GM19468 (cell line): ENCODE results near the gene GULP1.

Experiments
- ATAC-seq: cut with Tn5 transposase; IDR thresholded peaks from one replicate; pipeline ENCODE4 v1.9.1; 2021; ENCODE audit warnings: mild to moderate bottlenecking, moderate library complexity, moderate number of reproducible peaks; ENCODE audit not compliant: unreplicated experiment; ENCODE audit errors: extremely low read depth

The GULP1 gene

DNA sequence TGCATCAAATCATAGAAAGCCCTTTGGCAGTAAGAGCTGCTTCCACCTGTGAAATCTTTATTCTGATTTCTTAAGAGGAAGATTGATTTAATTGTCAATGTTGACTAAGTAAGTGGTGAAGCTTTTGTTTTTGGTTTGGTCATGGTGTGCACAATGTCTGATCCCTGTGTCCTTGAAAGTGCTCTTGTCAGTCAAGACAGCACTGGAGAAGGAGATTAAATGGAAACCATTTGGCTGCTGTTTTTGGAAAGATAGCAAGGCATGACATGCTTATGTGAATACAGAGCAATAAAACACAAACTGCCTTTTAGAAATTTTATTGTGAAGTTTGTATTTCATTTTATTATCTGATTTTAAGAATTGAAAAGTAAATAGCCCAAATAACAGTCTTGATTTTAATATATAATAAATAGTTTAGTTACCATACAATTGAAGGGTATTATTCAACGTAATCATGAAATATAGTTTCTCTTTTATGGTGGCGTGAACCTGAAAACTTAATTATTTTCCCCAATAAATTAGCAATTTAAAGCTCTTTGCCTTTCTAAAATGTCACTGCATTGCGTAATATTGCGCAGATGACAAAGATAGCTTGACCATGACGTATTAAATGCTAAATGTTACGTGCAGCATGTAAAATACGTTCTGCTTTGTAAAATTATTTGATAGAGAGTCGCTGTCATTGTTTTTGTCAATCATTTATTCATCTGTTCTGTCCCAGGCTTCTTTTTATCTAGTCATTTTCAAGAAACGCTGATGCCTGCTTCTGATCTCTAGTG lies 69.0 kb downstream of the GULP1 start:
- no peak for ATAC-seq

DNA sequence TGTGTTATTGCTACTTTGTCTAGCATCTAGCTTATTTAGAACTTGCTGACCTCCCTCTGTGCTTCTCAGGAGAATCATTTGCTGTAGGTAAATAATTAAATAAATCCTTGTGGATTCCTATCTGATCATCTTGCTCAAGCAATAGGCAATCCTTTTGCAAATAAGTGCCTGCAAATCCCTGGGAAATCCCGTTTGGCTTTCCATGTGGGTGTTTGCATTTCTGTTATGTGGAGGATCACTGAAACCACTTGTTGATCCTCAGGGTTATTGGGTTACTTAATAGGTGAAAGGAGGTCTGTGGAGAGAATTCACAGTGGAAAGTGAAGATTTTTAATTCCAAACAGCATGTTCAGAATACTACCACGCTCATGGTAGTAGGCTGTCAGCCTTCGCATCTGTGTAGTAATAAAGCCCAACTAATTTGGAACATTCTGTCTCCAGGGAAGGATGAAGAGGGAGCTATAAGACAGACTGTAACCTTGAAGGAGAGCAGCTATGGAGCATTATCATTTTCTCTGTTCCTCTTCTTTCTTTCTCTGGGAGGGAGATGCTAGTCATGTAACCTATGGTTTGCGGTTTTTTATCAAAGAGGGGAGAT lies 72.5 kb downstream of the GULP1 start:
- no peak for ATAC-seq

DNA sequence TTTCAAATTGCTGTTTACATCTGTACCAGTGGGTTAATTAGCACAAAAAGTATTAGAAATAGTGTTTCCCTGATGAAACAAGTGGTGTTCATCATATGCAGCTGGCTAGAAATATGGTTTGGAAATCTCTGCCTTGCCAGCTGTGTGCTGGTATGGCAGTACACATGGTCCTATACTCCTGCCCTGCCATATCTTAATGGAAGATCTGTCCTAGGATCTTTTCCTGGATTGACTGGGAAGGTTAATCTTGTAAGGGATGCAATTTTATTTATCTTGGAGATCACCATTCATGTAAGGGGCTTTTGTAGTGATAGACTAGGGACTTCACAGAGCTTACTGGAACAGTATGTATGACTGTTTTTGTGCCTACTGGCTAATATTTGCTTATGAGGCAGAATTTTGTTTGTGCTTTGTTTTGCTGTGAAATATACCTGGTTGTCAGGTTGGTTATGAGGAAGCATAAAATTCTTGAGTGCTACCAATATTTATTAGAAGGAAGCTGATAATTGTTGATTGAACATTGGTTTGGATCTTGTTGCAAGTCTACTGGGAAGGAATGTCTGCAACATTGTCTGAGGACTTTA lies 73.5 kb downstream of the GULP1 start:
- ATAC-seq, result no peak

DNA sequence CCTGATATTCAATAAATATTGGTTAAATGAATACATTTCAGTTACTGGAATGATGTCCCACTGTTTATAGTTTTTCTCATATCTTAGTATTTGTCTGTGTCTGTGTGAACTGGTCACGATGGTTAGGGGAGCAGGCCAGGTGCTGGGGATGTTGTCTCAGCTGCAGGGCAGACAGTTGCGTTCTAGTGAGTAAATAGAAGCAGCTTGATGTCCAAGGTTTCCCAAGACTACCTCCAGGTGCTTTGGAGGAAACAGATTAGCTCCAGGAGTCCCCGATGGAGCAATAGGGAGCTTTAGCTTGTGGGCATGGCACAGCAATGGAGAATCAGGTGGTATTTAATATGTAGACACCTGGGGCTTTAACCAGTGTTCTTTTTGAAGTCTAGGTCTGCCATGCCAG lies 75.5 kb downstream of the GULP1 start:
- ATAC-seq, result no peak

- ATAC-seq, result peak; percentile 73
Measured at GRCh38 chr2:188369365-188369764, 77.7 kb downstream of the GULP1 start.

DNA sequence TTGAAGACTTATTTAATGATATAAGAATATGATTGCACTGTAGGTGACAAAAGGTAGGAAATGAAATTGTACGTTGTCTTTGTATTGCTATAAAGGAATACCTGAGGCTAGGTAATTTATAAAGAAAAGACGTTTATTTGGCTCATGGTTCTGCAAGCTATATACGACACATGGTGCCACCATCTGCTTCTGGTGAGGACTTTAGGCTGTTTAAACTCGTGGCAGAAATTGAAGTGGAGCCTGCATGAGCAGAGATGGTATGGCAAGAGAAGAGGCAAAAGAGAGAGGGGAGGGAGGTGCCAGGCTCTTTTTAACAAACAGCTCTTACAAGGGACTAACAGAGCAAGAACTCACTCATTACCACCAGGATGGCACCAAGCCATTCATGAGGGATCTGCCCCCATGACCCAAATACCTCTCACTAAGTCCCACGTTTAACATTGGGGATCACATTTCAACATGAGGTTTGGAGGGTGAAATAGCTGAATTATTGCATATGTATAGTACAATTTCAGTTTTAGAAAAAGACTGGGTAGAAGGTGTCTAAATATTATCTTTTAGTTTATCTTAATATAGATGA lies 86.8 kb downstream of the GULP1 start:
- ATAC-seq, result no peak

GRCh38 chr2:188379748-188380147 lies 88.1 kb downstream of the GULP1 start:
- ATAC-seq, result no peak

- ATAC-seq, result no peak
Measured at GRCh38 chr2:188380280-188380679, 88.6 kb downstream of the GULP1 start.

DNA sequence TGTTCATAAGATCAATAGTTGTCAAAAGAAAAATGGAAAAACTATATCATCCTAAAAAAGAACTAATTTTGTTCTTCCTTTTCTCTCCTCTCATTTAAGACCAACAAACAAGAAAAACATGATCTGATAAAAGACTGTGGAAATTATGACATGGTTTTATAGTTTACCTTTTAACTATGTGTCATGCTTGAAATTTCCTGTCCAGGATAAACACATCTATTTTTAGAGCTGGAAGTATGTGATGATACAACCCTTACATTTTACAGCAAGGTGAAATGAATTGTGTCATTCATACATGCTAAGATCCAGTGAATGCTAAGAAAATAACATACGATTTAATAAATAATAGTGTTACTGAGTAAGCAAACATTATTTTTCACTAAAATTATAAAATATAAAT lies 89.9 kb downstream of the GULP1 start:
- ATAC-seq, result no peak

DNA sequence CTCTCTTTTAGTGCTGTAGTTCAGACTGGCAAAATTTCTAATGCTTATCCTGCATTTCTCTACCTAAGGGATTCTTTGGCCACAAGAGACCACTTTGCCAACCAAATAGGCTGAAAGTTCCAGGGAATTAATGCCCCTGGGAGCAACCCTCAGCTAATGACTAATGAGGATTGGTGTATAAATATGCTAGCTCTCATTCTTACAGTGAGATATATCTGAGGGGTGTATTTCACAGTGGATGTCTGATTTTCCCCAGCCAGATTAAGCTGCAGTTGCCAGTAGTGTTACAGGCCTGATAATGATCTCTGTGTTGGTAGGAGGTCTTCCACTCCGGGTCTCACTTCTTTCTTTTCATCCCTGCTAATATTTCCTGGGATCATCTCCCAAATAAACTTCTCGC lies 90.4 kb downstream of the GULP1 start:
- ATAC-seq, result no peak

DNA sequence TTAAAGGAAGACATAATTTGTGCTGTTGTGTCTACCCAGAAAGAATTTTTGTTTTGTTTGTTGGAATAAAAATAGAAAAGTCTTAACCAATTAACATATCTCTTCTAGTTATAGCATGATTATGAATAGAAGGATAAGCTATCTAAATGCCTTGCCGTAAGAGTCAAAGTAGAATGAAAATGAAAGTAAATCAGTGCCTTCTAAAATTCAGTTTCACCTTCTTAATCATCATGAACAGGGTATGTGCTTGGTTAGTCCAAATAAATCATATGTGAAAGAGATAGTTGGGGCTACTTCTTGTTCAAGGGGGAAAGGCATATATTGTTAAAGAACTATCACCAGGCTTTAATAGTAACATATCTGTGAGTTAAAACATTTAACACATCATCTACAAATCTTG lies 91.5 kb downstream of the GULP1 start:
- ATAC-seq, result no peak

GRCh38 chr2:188385857-188386256 lies 94.2 kb downstream of the GULP1 start:
- ATAC-seq, result no peak

- no peak for ATAC-seq
Measured at GRCh38 chr2:188388831-188389230, 97.2 kb downstream of the GULP1 start.

- no peak for ATAC-seq
Measured at GRCh38 chr2:188391354-188391753, 99.7 kb downstream of the GULP1 start.

DNA sequence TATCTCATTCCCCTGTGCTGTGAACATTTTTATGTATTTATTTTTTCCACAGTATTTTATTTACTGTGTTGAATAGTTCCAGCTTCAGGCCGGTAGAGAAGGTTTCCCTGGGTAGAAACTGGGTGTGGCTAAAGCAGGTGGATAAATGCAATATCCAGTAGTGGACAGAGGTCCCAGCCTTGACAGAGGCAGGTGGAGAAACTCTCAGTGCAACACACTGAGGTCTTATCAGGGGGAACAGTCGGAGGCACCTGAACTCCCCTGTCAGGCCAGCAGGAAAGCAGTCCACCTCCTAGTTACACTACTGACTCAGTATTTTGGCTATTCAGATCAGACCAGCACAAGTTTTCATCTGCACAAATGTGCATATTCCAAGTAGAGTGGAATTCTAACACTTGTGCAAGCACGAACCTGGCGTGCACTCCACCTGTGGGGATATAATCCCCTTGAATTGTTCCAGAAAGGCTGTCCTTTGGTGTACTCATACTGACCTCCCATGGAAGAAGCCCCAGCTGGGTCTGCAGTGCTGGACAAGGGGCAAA lies 103.3 kb downstream of the GULP1 start:
- ATAC-seq, result no peak

- ATAC-seq, result no peak
Measured at GRCh38 chr2:188395903-188396689, 104.4 kb downstream of the GULP1 start.

- no peak for ATAC-seq
Measured at GRCh38 chr2:188399159-188399558, 107.5 kb downstream of the GULP1 start.

- no peak for ATAC-seq
Measured at GRCh38 chr2:188403676-188404075, 112.0 kb downstream of the GULP1 start.

GRCh38 chr2:188404341-188405004 lies 112.8 kb downstream of the GULP1 start:
- no peak for ATAC-seq

- no peak for ATAC-seq
Measured at GRCh38 chr2:188406414-188406813, 114.7 kb downstream of the GULP1 start.
